IMR-90 (cell line): Measurements from ENCODE around the gene RNF213. TPM values are rescaled to one million over a fixed set of nuclear protein-coding genes. Genes with fewer than 3 reads are reported as not detected.

Experiments used
- ATAC-seq: fragments of 200-7000 bp; cut with Tn5 transposase; 2 replicates; pipeline ENCODE4 v1.9.1; 2020; ENCODE audit warnings: low read depth, mild to moderate bottlenecking, moderate library complexity
- BruUV-seq: library from RNA; stranded (reverse); fragments of 400-500 nt; replicated peaks from 2 replicates; lab custom pipeline; 2021; lab: Mats Ljungman, UMichigan
- CTCF ChIA-PET: fragments of 300-600 bp; formaldehyde crosslinking; extraction: SDS; loops from one replicate; lab custom pipeline; 2021; ENCODE audit warnings: antibody characterized with exemption; lab: Yijun Ruan, JAX
- POLR2A ChIA-PET: fragments of 300-600 bp; sonication (Branson Sonifier 250); formaldehyde crosslinking; loops from one replicate; lab custom pipeline; 2022; ENCODE audit warnings: antibody characterized with exemption; ENCODE audit not compliant: unreplicated experiment; lab: Charles Lee
- DNase-seq: peaks from one replicate; pipeline ENCODE4 v3.0.0; 2013
- H2AFZ ChIP-seq: replicated peaks from 2 replicates; pipeline ENCODE3; 2013; ENCODE audit warnings: low read length, mild to moderate bottlenecking; ENCODE audit not compliant: poor library complexity
- H2AK5ac ChIP-seq: 2 replicates; pipeline ENCODE4 v1.6.1; 2013; ENCODE audit warnings: low read depth, low read length, inconsistent platforms
- H2AK9ac ChIP-seq: replicated peaks from 2 replicates; pipeline ENCODE3; 2013; ENCODE audit warnings: mild to moderate bottlenecking, low read depth, low read length, moderate library complexity; ENCODE audit not compliant: poor library complexity
- H2BK120ac ChIP-seq: 2 replicates; pipeline ENCODE4 v1.6.1; 2013; ENCODE audit warnings: low read depth, low read length, inconsistent platforms
- H2BK15ac ChIP-seq: 3 replicates; pipeline ENCODE4 v1.6.1; 2013; ENCODE audit warnings: low read depth, low read length, inconsistent platforms
- H2BK20ac ChIP-seq: 2 replicates; pipeline ENCODE4 v1.6.1; 2013; ENCODE audit warnings: low read depth, mild to moderate bottlenecking, inconsistent platforms, low read length, moderate library complexity
- H2BK5ac ChIP-seq: 2 replicates; pipeline ENCODE4 v1.6.1; 2013; ENCODE audit warnings: mild to moderate bottlenecking, low read depth, low read length, inconsistent platforms; ENCODE audit not compliant: poor library complexity, severe bottlenecking
- H3K14ac ChIP-seq: replicated peaks from 2 replicates; pipeline ENCODE4 v1.6.1; 2013; ENCODE audit warnings: low read depth, low read length, inconsistent platforms
- H3K18ac ChIP-seq: 2 replicates; pipeline ENCODE4 v1.6.1; 2013; ENCODE audit warnings: low read depth, low read length, control low read depth
- H3K23ac ChIP-seq: 2 replicates; pipeline ENCODE4 v1.6.1; 2013; ENCODE audit warnings: low read depth, low read length, inconsistent platforms
- H3K27ac ChIP-seq: 2 replicates; pipeline ENCODE4 v1.5.1; 2013; ENCODE audit warnings: mild to moderate bottlenecking, control low read depth, low read length; ENCODE audit not compliant: insufficient read depth
- H3K27me3 ChIP-seq: 2 replicates; pipeline ENCODE4 v1.6.1; 2013; ENCODE audit warnings: low read length; ENCODE audit not compliant: control insufficient read depth, insufficient read depth
- H3K36me3 ChIP-seq: 2 replicates; pipeline ENCODE4 v1.6.1; 2013; ENCODE audit warnings: low read length, mixed read lengths; ENCODE audit not compliant: control insufficient read depth, insufficient read depth
- H3K4ac ChIP-seq: 2 replicates; pipeline ENCODE4 v1.6.1; 2013; ENCODE audit warnings: low read depth, low read length, inconsistent platforms
- H3K4me1 ChIP-seq: 2 replicates; pipeline ENCODE4 v1.6.1; 2013; ENCODE audit warnings: low read length, mixed read lengths; ENCODE audit not compliant: control insufficient read depth, insufficient read depth
- H3K4me2 ChIP-seq: 2 replicates; pipeline ENCODE4 v1.6.1; 2013; ENCODE audit warnings: low read depth, mild to moderate bottlenecking, control low read depth, low read length, moderate library complexity
- H3K4me3 ChIP-seq: 2 replicates; pipeline ENCODE4 v1.5.1; 2013; ENCODE audit warnings: low read depth, mild to moderate bottlenecking, control low read depth, low read length, moderate library complexity; ENCODE audit not compliant: insufficient read depth
- H3K56ac ChIP-seq: 2 replicates; pipeline ENCODE4 v1.6.1; 2013; ENCODE audit warnings: low read length, inconsistent platforms; ENCODE audit not compliant: insufficient read depth; ENCODE audit errors: extremely low read depth
- H3K79me1 ChIP-seq, 2 experiments: 2 replicates each; pipeline ENCODE4 v1.6.1; 2013; ENCODE audit warnings: low read length in 2 of 2, inconsistent platforms in 1 of 2, low read depth in 1 of 2
- H3K9ac ChIP-seq: 2 replicates; pipeline ENCODE4 v1.6.1; 2013; ENCODE audit warnings: low read depth, low read length, control low read depth
- H3K9me1 ChIP-seq: 2 replicates; pipeline ENCODE4 v1.6.1; 2013; ENCODE audit warnings: low read length, inconsistent platforms; ENCODE audit not compliant: insufficient read depth
- H3K9me3 ChIP-seq: 2 replicates; pipeline ENCODE4 v1.6.1; 2013; ENCODE audit warnings: low read length; ENCODE audit not compliant: control insufficient read depth, insufficient read depth
- H4K20me1 ChIP-seq: 2 replicates; pipeline ENCODE4 v1.6.1; 2013; ENCODE audit warnings: low read length, inconsistent platforms; ENCODE audit not compliant: insufficient read depth
- H4K5ac ChIP-seq: 2 replicates; pipeline ENCODE4 v1.6.1; 2013; ENCODE audit warnings: mild to moderate bottlenecking, low read depth, low read length, control low read depth
- H4K8ac ChIP-seq, 2 experiments: 2 replicates each; pipeline ENCODE4 v1.6.1; 2013; ENCODE audit warnings: low read depth in 2 of 2, low read length in 2 of 2, control low read depth in 1 of 2, inconsistent platforms in 1 of 2
- H4K91ac ChIP-seq: 2 replicates; pipeline ENCODE4 v1.6.1; 2013; ENCODE audit warnings: low read depth, low read length, inconsistent platforms; ENCODE audit not compliant: insufficient read depth
- RCOR1 ChIP-seq: IDR thresholded peaks from 2 replicates; pipeline ENCODE4 v1.6.1; 2012; ENCODE audit warnings: mild to moderate bottlenecking, low read length, improper control_type of control experiment; ENCODE audit not compliant: insufficient replicate concordance
- WGBS, 2 experiments: methylation state at CpG; one replicate each; pipeline versions ENCODE4 v1.1.5 to v1.1.7; 2013; ENCODE audit warnings: missing lambda C conversion rate in 2 of 2; ENCODE audit not compliant: insufficient read length in 1 of 2; ENCODE audit errors: extremely low coverage in 2 of 2; 5-methylcytosine and 5-hydroxymethylcytosine counted together
- dilution Hi-C: fragments of 300-500 bp; cut with HindIII; formaldehyde crosslinking; loops from one replicate; pipeline ENCODE4 v1.14.3; 2018; ENCODE audit warnings: low sequenced_read_pairs; ENCODE audit not compliant: unreplicated experiment
- in situ Hi-C: fragments of 300-500 bp; cut with MboI; formaldehyde crosslinking; loops from 3 replicates; pipeline ENCODE4 v1.14.3; 2019; ENCODE audit warnings: low sequenced_read_pairs, inconsistent platforms, mixed read lengths
- intact Hi-C: fragments of 100-400 bp; cut with micrococcal nuclease; formaldehyde crosslinking; loops from 2 replicates; pipeline ENCODE4 v1.10.0; 2022
- polyA plus RNA-seq, 3 experiments: library from polyadenylated mRNA; depleted of rRNA; stranded (reverse); fragments of >200 nt; gene quantifications; 2 replicates each; pipeline ENCODE4 v1.2.3, GENCODE V29; 2012; ENCODE audit warnings: low replicate concordance in 1 of 3
- total RNA-seq: library from RNA; depleted of rRNA; stranded (reverse); fragments of >200 nt; gene quantifications from 2 replicates; pipeline ENCODE4 v1.2.3, GENCODE V29; 2012
- TF ChIP-seq, protein P1 (sequence below): conservative IDR thresholded peaks from 2 replicates; pipeline ENCODE4 v1.5.1; 2012; ENCODE audit warnings: mild to moderate bottlenecking, low read depth, low read length, improper control_type of control experiment

Gene RNF213
- total and polyA plus RNA-seq, 2 of the 4 experiments (the other 2 are of a cell fraction) = 23.4 to 36.0 TPM

DNA sequence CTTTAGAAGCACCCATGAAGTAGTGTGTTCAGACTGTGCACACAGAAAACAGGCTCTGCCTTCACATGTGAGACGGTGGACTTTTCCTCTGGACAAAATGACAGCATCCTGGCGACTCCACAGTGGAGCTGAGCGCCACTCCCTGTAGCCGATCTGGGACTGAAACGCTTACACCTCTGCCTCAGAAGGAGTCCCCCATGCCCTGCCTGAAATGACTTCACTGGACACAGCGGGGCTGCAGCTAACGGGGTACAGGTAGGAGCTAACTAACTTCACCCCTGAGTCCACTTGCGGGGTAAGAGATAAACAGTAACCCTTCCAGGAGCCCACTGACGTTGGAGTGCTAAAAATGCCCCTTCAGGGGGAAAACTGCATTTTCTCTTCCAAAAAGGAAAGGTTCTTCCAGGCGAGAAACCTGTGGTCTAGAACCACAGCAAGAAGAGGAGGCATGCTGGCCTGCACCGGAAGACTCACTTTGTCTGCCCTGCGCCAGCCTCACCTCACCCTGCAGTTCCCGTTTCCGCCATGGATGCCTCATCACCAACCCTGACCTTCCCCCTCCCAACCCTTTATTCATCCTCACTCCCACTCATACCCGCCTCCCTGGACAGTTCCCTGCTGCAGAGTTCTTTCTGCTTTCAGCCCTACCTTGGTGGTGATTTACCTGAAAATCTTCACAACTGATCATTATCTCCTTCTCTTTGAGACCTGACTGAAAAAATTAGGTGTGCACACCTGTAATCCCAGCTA, 134.9 kb downstream of the RNF213 start:
- DNase-seq (no peak), ATAC-seq (no peak)
- Histone ChIP-seq H2BK120ac (no peak overlapping the region), H3K56ac (no peak overlapping the region), H2AK5ac (no peak overlapping the region), H4K5ac (no peak overlapping the region), H4K20me1 (no peaks in the 10 kb centered on the region), H3K27me3 (no peaks in the 10 kb centered on the region), H4K8ac (no peak overlapping the region), H3K23ac (no peak overlapping the region), H2BK20ac (no peak overlapping the region), H3K4me2 (no peak overlapping the region), H3K4me3 (no peak overlapping the region), H2AFZ (no peak overlapping the region), H4K91ac (no peak overlapping the region), H3K79me1 (peaks cover 0 to 4% of the 10 kb centered on the region in 2 experiments; a peak in 1 of 4 replicates), H3K27ac (no peak overlapping the region), H3K9me1 (0 out of 2 replicates have a peak, but pooled peaks cover 2% of the 10 kb centered on the region), H3K36me3 (peaks cover 32% of the 10 kb centered on the region), H3K9me3 (no peaks in the 10 kb centered on the region), H2BK15ac (no peak overlapping the region), H3K18ac (no peak overlapping the region), H3K4ac (no peak overlapping the region), H2BK5ac (no peak overlapping the region), H3K9ac (no peak overlapping the region), H3K4me1 (peaks cover 2% of the 10 kb centered on the region), H2AK9ac (no peak overlapping the region), H3K14ac (no peak overlapping the region)
- TF ChIP-seq RCOR1 = no peak
- TF ChIP-seq, protein P1, sequence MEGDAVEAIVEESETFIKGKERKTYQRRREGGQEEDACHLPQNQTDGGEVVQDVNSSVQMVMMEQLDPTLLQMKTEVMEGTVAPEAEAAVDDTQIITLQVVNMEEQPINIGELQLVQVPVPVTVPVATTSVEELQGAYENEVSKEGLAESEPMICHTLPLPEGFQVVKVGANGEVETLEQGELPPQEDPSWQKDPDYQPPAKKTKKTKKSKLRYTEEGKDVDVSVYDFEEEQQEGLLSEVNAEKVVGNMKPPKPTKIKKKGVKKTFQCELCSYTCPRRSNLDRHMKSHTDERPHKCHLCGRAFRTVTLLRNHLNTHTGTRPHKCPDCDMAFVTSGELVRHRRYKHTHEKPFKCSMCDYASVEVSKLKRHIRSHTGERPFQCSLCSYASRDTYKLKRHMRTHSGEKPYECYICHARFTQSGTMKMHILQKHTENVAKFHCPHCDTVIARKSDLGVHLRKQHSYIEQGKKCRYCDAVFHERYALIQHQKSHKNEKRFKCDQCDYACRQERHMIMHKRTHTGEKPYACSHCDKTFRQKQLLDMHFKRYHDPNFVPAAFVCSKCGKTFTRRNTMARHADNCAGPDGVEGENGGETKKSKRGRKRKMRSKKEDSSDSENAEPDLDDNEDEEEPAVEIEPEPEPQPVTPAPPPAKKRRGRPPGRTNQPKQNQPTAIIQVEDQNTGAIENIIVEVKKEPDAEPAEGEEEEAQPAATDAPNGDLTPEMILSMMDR = no peak
- POLR2A ChIA-PET = no interaction called here
- CTCF ChIA-PET = no interaction called here
- intact Hi-C loops = no loop called here
- BruUV-seq = no TSS peak
- in situ Hi-C loops = no loop called here
- dilution Hi-C loops = no loop called here
- WGBS, 2 experiments = 86% methylated on average over 7 of the region's 15 CpGs; no CpG with 5 or more reads in 1 of the 2 experiments
